Loucy (cell line): ENCODE data around the gene AMBN.

Experiments
- CTCF ChIP-seq: fragments of 200-600 bp; sonication (generic); conservative IDR thresholded peaks from 2 replicates; pipeline ENCODE4 v1.5.1; 2014; ENCODE audit warnings: mild to moderate bottlenecking, antibody characterized with exemption, low read length
- EZH2phosphoT487 ChIP-seq: fragments of 200-600 bp; IDR thresholded peaks from 2 replicates; pipeline ENCODE4 v1.6.1; 2018; ENCODE audit warnings: antibody characterized with exemption, mild to moderate bottlenecking, moderate library complexity, borderline replicate concordance

DNA sequence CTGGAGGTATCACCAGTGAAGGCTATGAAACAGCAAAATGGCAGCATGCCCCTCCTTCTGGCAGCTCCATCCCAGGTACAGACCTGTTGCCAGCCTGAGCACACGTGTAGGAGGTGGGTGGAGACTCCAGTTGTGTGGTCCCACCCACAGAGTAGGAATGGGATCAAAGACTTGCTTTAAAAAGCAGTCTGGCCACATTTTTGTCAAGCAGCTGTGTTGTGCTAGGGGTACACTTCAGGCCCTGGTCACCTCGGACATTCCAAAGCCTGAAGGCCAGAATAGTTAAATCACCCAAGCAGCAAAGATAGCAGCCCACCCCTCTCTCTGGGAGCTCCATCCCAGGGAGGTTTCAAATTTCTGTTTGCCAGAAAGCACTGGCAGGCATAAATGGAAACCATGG lies 20.3 kb upstream of the AMBN start:
- no peak for TF ChIP-seq CTCF
- no peak for TF ChIP-seq EZH2phosphoT487
